Loucy (cell line): Measurements from ENCODE around the gene LOC128125822.

Experiments
- EZH2phosphoT487 ChIP-seq: fragments of 200-600 bp; IDR thresholded peaks from 2 replicates; pipeline ENCODE4 v1.6.1; 2018; ENCODE audit warnings: antibody characterized with exemption, mild to moderate bottlenecking, moderate library complexity, borderline replicate concordance
- TF ChIP-seq, protein P1 (sequence below): fragments of 200-600 bp; sonication (generic); conservative IDR thresholded peaks from 2 replicates; pipeline ENCODE4 v1.5.1; 2014; ENCODE audit warnings: mild to moderate bottlenecking, antibody characterized with exemption, low read length

DNA sequence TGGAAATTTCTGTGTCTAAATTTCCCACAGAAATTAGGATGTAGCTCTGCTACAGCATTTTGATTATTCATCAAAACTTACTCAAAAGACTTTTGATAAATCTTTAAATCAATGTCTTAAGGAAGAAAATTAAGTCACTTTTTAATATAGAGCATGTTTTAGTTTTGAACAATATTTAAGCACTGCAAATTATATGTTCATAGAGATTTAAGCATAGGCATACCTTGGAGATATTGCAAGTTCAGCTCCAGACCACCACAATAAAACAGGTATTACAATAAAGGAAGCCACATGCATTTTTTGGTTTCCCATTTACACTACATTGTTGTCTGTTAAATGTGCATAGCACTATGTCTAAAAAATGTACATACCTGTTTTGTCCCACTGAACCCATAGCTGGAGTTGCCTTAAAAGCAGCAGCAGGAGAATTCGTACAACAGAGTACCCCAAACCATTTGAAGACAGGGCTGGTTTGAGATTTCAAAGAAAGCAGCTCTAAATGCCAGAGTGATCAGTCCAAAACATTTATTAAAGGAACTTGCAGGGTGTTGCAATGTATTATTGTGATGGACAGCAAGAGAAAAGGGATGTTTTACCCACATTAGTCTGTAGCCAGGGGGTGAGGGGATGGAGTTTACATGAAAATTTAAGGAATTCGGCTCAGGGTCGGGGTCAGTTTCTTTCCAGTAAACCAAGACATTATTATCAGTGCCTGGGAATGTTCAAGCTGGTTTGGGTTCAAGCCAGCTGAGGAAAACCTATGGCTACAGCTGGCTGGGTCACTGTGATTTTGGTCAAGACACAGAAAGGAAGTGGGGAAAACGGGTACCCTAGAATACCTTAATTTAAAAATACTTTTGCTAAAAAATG is 6.3 kb upstream of the LOC128125822 start:
- TF ChIP-seq, protein P1, sequence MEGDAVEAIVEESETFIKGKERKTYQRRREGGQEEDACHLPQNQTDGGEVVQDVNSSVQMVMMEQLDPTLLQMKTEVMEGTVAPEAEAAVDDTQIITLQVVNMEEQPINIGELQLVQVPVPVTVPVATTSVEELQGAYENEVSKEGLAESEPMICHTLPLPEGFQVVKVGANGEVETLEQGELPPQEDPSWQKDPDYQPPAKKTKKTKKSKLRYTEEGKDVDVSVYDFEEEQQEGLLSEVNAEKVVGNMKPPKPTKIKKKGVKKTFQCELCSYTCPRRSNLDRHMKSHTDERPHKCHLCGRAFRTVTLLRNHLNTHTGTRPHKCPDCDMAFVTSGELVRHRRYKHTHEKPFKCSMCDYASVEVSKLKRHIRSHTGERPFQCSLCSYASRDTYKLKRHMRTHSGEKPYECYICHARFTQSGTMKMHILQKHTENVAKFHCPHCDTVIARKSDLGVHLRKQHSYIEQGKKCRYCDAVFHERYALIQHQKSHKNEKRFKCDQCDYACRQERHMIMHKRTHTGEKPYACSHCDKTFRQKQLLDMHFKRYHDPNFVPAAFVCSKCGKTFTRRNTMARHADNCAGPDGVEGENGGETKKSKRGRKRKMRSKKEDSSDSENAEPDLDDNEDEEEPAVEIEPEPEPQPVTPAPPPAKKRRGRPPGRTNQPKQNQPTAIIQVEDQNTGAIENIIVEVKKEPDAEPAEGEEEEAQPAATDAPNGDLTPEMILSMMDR = no peak
- TF ChIP-seq EZH2phosphoT487 = no peak
